NCI-H510A treated with DMSO at 0.1 percent for 48 hours (cell line): Measurements from ENCODE around the gene TMEM154.

Experiments
- DNase-seq: peaks from one replicate; lab custom pipeline; 2025; lab: John Stamatoyannopoulos, UW

TMEM154 gene

GRCh38 chr4:152629908-152630307, 49.9 kb downstream of the TMEM154 start:
- DNase-seq, result no peak

DNA sequence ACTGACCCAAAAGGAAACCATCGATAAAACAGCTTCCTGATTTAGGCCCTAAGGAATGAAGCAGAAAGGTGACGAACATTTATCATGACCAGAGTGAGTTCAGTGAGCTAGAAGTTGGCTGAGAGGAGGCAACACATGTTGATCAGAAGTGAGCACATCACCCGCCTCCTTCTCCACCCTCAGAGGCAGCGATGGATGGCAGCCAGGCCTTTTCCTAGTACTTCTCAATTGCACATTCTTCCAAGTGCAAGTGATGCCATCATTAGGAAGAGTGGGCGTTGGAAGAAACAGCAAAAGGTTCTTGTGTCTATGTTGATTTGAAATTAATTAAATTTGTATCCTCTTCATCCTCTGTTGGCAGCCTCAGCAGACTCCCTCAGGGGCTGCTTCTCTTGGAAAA, 51.7 kb downstream of the TMEM154 start:
- no peak for DNase-seq

GRCh38 chr4:152626790-152627189, 53.0 kb downstream of the TMEM154 start:
- DNase-seq, result no peak

DNA sequence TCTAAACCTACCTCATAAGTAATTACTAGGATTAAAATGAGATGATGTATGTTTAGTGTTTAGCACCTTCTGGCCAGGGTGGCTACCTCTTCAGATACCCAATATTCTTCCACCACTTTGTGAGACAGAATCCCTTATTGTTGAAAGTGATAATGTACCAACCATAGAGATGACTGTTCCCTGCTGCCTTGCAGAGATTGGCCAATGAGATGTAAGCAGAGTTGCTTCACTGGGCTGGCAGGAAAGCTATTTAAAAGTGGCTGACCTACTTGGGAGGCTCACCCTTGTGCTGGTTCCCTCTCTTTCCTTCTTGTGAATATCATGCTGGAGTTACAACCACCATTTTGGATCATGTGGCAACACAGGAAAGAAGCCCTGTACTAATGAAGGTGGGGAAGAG, 58.9 kb downstream of the TMEM154 start:
- DNase-seq, result no peak

DNA sequence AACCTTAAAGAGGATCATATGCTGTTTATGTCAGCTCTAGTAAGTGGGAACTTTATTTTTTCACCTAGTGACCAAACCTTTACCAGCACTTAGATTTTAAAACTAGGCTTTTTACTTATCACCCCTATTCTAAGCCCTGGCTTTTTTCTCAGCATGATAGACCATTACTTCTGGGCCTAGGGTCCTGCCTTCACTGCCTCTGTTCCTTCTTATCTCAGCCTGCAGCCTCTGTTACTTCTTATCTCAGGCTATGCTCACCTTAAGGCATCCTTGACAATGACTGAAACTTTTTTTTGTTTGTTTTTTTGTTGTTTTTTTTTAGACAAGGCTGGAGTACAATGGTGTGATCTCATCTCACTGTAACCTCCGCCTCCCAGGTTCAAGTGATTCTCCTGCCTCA, 59.6 kb downstream of the TMEM154 start:
- DNase-seq, result no peak

- DNase-seq, result no peak
Observed at GRCh38 chr4:152619556-152619955, 60.2 kb downstream of the TMEM154 start.

- no peak for DNase-seq
Observed at GRCh38 chr4:152618971-152619370, 60.8 kb downstream of the TMEM154 start.

- no peak for DNase-seq
Observed at GRCh38 chr4:152616804-152617203, 63.0 kb downstream of the TMEM154 start.

DNA sequence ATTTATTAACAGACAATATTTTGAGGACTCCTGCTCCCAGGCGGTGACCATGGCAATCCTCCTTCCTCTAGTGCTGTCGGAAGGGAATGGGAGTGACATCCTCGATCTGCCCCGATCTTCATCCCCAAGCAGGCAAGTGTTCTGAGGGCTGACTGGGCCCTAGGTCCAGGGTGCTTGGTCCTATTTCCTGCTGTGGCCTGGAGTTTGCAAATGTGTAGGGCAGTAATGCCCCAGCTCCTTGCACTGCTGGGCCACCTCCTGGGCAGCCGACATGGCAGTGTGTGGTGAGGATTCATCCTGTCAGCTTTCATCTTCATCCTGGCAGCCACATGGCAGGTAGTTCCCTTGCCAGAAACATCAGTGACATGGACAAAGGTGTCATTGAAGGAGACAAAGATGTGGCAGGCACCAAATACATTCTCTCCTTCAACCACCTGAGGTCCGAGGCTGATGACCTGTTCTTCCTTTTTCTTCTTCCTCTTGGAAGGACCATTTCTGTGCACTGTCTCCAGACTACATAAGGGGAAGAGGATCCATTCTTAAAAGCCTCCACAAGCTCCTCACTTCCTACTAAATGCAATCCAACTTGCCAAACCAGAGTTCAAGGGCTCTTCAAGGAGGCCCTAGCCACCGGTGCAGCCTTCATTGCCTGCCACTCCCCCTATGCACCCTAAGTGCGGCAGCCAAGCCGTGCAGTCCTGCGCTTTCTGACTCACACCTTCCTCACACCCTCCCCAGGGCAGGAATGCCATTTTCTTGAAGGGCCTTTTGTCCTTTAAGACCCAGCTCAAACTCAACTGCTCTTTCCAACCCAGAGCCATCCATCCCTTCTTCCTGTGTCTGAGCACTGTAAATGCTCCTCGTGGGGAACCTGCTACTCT, 65.7 kb downstream of the TMEM154 start:
- no peak for DNase-seq

DNA sequence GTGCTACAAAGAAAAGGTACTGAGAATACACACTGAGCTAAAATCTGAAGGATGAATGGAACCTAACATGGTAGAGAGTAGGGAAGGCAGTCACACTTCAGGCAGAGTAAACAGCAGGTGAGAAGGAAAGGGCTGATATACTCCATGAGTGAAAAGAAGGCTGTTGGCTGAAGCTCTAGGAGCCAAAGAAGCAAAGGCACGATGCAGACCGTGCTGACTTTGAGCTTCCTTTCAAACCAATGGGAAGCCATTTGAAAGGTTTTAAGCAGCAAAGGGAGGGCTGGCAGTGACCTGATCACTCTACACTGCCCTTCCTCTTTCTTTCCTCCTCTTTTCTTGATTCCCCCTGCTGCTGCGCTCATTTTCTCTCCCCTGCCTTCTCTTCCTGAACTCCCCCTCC, 66.4 kb downstream of the TMEM154 start:
- DNase-seq, result peak; percentile 5

- DNase-seq, result no peak
Observed at GRCh38 chr4:152610131-152610530, 69.7 kb downstream of the TMEM154 start.

- DNase-seq, result no peak
Observed at GRCh38 chr4:152609481-152609880, 70.3 kb downstream of the TMEM154 start.

DNA sequence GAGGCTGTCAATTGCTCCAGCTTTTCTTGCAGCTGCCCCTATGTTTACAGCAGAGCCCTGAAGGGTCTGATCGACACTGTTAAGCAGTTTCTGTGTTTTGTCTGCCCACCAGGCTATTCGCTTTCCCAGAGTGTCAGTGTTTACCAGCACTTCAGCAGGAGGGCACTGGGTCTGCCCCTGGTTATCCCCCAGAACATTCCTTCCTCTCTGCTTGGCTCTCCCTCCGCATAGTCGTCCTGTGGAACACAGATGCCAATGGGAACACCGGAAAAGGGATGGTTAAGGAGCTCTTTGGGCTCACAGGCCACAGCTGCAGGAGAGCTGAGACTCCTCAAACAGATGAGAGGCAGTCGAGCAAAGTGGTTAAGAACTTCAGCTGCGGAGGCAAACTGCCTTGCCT, 72.6 kb downstream of the TMEM154 start:
- no peak for DNase-seq

DNA sequence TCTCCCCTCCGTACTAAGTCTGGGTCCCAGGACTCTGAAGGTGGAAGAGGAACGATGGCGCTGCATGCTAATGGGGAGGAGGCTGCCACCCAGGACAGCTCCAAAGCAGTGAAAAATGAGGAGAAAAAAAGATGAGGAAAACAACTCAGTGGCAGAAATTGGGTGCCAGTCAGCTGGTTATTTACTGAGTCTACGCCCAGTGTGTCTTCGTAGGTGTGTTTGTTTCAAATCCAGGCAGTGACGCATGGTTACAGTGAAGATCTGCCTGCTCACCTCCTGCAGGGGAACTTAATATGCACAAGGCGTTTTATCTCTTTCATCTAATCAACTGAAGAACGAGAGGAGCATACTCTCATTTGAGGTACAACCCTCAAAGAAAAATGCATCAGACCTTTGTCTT, 73.0 kb downstream of the TMEM154 start:
- no peak for DNase-seq

DNA sequence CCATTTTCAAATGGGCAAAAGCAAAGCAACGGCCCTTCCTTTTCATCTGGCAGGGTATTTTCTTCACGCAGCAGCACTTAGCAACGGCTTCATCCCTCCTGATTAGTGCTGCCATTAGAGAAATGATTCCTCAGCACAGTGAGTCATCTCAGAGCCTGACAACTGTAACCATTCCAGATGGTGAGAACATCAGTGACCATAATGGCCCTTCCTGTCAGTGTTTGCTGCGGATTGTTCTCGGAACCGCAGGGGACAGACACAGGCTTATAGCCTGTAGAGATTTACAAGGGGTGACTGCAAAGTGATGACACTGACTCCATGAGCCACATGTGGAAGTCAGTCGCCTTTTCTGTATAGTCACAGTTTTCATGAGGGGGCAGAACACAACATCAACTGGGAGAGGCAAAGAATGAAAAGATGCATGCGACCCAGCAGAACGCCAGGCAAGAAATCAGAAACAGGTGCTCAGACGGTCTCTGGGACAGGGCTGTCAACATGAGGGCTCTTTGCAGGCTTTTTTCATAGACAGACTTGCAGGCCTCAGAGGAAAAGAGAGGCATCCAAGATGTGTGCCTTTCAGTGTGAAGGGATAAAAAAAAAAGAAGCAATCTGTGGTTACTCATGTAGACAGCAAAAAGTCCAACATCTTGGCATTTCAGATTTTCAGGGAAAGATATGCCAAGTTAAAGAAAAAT, 74.0 kb downstream of the TMEM154 start:
- DNase-seq, result no peak

- no peak for DNase-seq
Observed at GRCh38 chr4:152605031-152605430, 74.8 kb downstream of the TMEM154 start.

- DNase-seq, result no peak
Observed at GRCh38 chr4:152601156-152601555, 78.6 kb downstream of the TMEM154 start.

GRCh38 chr4:152599636-152600035, 80.2 kb downstream of the TMEM154 start:
- no peak for DNase-seq

GRCh38 chr4:152599095-152599494, 80.7 kb downstream of the TMEM154 start:
- DNase-seq, result no peak

DNA sequence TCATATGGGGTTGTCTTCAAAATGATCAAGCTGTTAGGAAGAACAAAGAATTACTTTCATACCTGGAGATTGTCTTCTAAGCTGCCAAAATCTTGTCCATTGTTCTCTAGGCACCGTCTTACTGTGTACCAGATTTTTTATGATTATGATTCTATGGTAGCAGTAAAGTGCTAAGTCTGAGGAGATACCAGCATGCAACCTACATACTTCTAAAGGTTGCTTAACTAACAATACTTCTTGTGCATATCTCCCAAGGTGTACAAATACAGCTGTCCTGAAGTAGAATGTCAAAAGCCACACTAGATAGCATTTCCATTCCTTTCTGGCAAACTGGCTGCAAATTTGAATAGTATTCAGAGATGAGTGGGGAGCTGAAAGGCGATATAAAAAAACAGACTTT, 81.3 kb downstream of the TMEM154 start:
- DNase-seq, result no peak

DNA sequence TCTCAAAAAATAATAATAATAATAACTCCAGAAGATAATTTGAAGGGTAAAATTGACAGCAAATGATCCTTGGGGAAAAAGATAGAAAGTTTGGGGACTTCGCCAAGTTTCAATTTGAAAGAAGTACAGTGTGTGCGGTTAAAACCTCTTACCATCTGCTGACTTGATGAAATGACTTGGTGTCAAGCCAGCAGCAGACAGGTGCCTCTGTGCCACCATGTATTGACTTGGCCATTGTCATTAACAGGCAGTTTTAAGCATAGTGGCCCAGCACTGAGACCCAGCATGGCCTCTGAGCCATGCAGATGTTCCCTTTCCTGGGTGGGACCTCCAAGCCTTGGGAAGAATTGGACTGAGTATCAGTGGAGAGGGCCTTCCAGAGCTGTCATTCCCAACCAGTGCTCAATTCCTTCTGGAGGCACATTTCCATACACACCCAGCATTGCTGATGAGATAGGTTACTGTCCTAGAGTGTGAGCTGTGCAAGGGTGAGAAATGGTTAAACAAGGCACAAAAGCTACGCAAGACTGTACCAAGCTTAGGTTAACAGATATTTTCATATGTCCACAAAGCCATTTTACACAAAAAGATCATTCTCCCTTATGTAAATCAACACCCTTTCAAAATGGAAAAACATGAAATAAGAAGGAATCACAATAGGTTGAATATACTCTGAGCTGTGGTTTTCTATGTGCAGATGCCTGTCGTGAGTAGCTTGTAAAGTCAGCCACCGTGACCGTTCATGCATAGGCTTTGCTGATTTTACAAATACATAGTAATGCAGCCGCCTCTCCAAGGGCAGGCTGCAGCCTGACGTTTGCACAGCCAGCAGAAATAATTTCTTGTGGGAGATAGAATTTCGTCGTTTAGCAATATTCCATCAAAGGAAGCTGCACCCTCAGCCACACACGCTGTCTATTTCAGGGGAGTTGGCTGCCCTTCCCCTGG, 84.5 kb downstream of the TMEM154 start:
- DNase-seq, result peak; percentile 57

DNA sequence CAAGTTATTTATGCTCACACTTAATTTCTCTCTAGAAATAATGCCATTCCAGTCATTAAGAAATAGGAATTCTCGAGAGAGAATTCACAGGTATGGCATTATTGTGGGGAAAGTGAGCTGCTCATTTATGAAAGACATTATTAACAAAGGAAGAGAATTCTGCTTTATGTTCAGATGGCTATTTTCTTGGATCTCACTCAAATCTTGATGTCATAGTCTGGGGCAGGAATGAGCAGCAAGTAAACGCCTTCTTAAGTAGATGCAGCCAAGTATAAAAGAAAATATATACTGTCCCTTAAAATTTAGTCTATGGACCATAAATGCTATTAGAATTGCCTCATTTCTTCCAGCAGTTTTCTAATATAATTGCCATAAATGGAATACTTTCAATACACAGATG, 85.7 kb downstream of the TMEM154 start:
- DNase-seq, result no peak
